ENCODE results near the gene LIN9. TPM values are rescaled to one million over a fixed set of nuclear protein-coding genes. Genes with fewer than 3 reads are reported as not detected.
"Not testable (repeated sequence)": the region's sequence is repeated elsewhere in the genome, so short reads cannot be mapped to it uniquely, and the experiment has no call there.

The LIN9 gene
- total RNA-seq, 1 donor from 2014 or later, result 6.8 TPM

GRCh38 chr1:226209307-226210059 is 99.5 kb downstream of the LIN9 start:
- no peaks in the 10 kb centered on the region for H3K4me1 ChIP-seq (ENCODE audit: control insufficient read depth in 3 of 3, insufficient read depth in 3 of 3, low read length in 3 of 3)
- no peak overlapping the region for H3K4me3 ChIP-seq (ENCODE audit: low read length in 3 of 3)
- H3K9ac ChIP-seq (ENCODE audit: low read depth in 1 of 3, low read length in 3 of 3), result no peak overlapping the region
- H3K9me3 ChIP-seq (ENCODE audit: control insufficient read depth in 3 of 3, low read length in 3 of 3), result no peaks in the 10 kb centered on the region
- no peak overlapping the region for H3K27ac ChIP-seq (ENCODE audit: low read depth, low read length)
- H3K27me3 ChIP-seq (ENCODE audit: control insufficient read depth in 3 of 3, insufficient read depth in 3 of 3, low read length in 3 of 3), result no peaks in the 10 kb centered on the region
- H3K36me3 ChIP-seq (ENCODE audit: control insufficient read depth in 3 of 3, insufficient read depth in 3 of 3, low read length in 3 of 3), result no peaks in the 10 kb centered on the region

- Histone ChIP-seq H3K4me3 (ENCODE audit: low read length in 3 of 3) (no peak overlapping the region), H3K36me3 (ENCODE audit: control insufficient read depth in 3 of 3, insufficient read depth in 3 of 3, low read length in 3 of 3) (no peaks in the 10 kb centered on the region), H3K9me3 (ENCODE audit: control insufficient read depth in 3 of 3, low read length in 3 of 3) (no peaks in the 10 kb centered on the region), H3K27ac (ENCODE audit: low read depth, low read length) (no peak overlapping the region), H3K9ac (ENCODE audit: low read depth in 1 of 3, low read length in 3 of 3) (no peak overlapping the region), H3K4me1 (ENCODE audit: control insufficient read depth in 3 of 3, insufficient read depth in 3 of 3, low read length in 3 of 3) (no peaks in the 10 kb centered on the region), H3K27me3 (ENCODE audit: control insufficient read depth in 3 of 3, insufficient read depth in 3 of 3, low read length in 3 of 3) (no peaks in the 10 kb centered on the region)
These were observed 101.9 kb downstream of the LIN9 start for GRCh38 chr1:226207048-226207447.

GRCh38 chr1:226204198-226204597 is 104.8 kb downstream of the LIN9 start:
- Histone ChIP-seq H3K27ac (ENCODE audit: low read depth, low read length) (no peak overlapping the region), H3K36me3 (ENCODE audit: control insufficient read depth in 3 of 3, insufficient read depth in 3 of 3, low read length in 3 of 3) (no peaks in the 10 kb centered on the region), H3K4me3 (ENCODE audit: low read length in 3 of 3) (no peak overlapping the region), H3K27me3 (ENCODE audit: control insufficient read depth in 3 of 3, insufficient read depth in 3 of 3, low read length in 3 of 3) (no peaks in the 10 kb centered on the region), H3K4me1 (ENCODE audit: control insufficient read depth in 3 of 3, insufficient read depth in 3 of 3, low read length in 3 of 3) (no peaks in the 10 kb centered on the region), H3K9me3 (ENCODE audit: control insufficient read depth in 3 of 3, low read length in 3 of 3) (no peaks in the 10 kb centered on the region), H3K9ac (ENCODE audit: low read depth in 1 of 3, low read length in 3 of 3) (no peak overlapping the region)

- H3K36me3 ChIP-seq (ENCODE audit: control insufficient read depth in 3 of 3, insufficient read depth in 3 of 3, low read length in 3 of 3), result no peaks in the 10 kb centered on the region
- H3K27me3 ChIP-seq (ENCODE audit: control insufficient read depth in 3 of 3, insufficient read depth in 3 of 3, low read length in 3 of 3), result no peaks in the 10 kb centered on the region
- H3K27ac ChIP-seq (ENCODE audit: low read depth, low read length), result no peak overlapping the region
These were observed 105.3 kb downstream of the LIN9 start for GRCh38 chr1:226203655-226204054.

GRCh38 chr1:226203240-226203639 is 105.7 kb downstream of the LIN9 start:
- Histone ChIP-seq H3K36me3 (ENCODE audit: control insufficient read depth in 3 of 3, insufficient read depth in 3 of 3, low read length in 3 of 3) (no peaks in the 10 kb centered on the region), H3K27me3 (ENCODE audit: control insufficient read depth in 3 of 3, insufficient read depth in 3 of 3, low read length in 3 of 3) (no peaks in the 10 kb centered on the region), H3K27ac (ENCODE audit: low read depth, low read length) (no peak overlapping the region), H3K4me3 (ENCODE audit: low read length in 3 of 3) (no peak overlapping the region), H3K9me3 (ENCODE audit: control insufficient read depth in 3 of 3, low read length in 3 of 3) (no peaks in the 10 kb centered on the region), H3K9ac (ENCODE audit: low read depth in 1 of 3, low read length in 3 of 3) (no peak overlapping the region), H3K4me1 (ENCODE audit: control insufficient read depth in 3 of 3, insufficient read depth in 3 of 3, low read length in 3 of 3) (no peaks in the 10 kb centered on the region)

More at GRCh38 chr1:226203655-226204054, 105.3 kb downstream of the LIN9 start:
- Histone ChIP-seq H3K4me3 (ENCODE audit: low read length in 3 of 3) (no peak overlapping the region), H3K9me3 (ENCODE audit: control insufficient read depth in 3 of 3, low read length in 3 of 3) (no peaks in the 10 kb centered on the region), H3K4me1 (ENCODE audit: control insufficient read depth in 3 of 3, insufficient read depth in 3 of 3, low read length in 3 of 3) (no peaks in the 10 kb centered on the region), H3K9ac (ENCODE audit: low read depth in 1 of 3, low read length in 3 of 3) (no peak overlapping the region)

- not testable (repeated sequence) for H3K27me3 ChIP-seq (ENCODE audit: control insufficient read depth in 3 of 3, insufficient read depth in 3 of 3, low read length in 3 of 3); H3K36me3 ChIP-seq (ENCODE audit: control insufficient read depth in 3 of 3, insufficient read depth in 3 of 3, low read length in 3 of 3)
These were observed 106.3 kb downstream of the LIN9 start for GRCh38 chr1:226202666-226203065.

GRCh38 chr1:226202246-226202645 is 106.7 kb downstream of the LIN9 start:
- Histone ChIP-seq H3K36me3 (ENCODE audit: control insufficient read depth in 3 of 3, insufficient read depth in 3 of 3, low read length in 3 of 3) (no peaks in the 10 kb centered on the region), H3K27me3 (ENCODE audit: control insufficient read depth in 3 of 3, insufficient read depth in 3 of 3, low read length in 3 of 3) (no peaks in the 10 kb centered on the region), H3K4me1 (ENCODE audit: control insufficient read depth in 3 of 3, insufficient read depth in 3 of 3, low read length in 3 of 3) (no peaks in the 10 kb centered on the region), H3K4me3 (ENCODE audit: low read length in 3 of 3) (no peak overlapping the region), H3K9ac (ENCODE audit: low read depth in 1 of 3, low read length in 3 of 3) (no peak overlapping the region), H3K27ac (ENCODE audit: low read depth, low read length) (no peak overlapping the region), H3K9me3 (ENCODE audit: control insufficient read depth in 3 of 3, low read length in 3 of 3) (no peaks in the 10 kb centered on the region)

More at GRCh38 chr1:226202666-226203065, 106.3 kb downstream of the LIN9 start:
- H3K27ac ChIP-seq (ENCODE audit: low read depth, low read length); H3K9ac ChIP-seq (ENCODE audit: low read depth in 1 of 3, low read length in 3 of 3); H3K4me3 ChIP-seq (ENCODE audit: low read length in 3 of 3); H3K4me1 ChIP-seq (ENCODE audit: control insufficient read depth in 3 of 3, insufficient read depth in 3 of 3, low read length in 3 of 3); H3K9me3 ChIP-seq (ENCODE audit: control insufficient read depth in 3 of 3, low read length in 3 of 3): not testable (repeated sequence)

GRCh38 chr1:226201029-226201593 is 107.9 kb downstream of the LIN9 start:
- Histone ChIP-seq H3K4me1 (ENCODE audit: control insufficient read depth in 3 of 3, insufficient read depth in 3 of 3, low read length in 3 of 3) (no peaks in the 10 kb centered on the region), H3K4me3 (ENCODE audit: low read length in 3 of 3) (no peak overlapping the region), H3K27me3 (ENCODE audit: control insufficient read depth in 3 of 3, insufficient read depth in 3 of 3, low read length in 3 of 3) (no peaks in the 10 kb centered on the region), H3K9ac (ENCODE audit: low read depth in 1 of 3, low read length in 3 of 3) (no peak overlapping the region), H3K36me3 (ENCODE audit: control insufficient read depth in 3 of 3, insufficient read depth in 3 of 3, low read length in 3 of 3) (no peaks in the 10 kb centered on the region), H3K9me3 (ENCODE audit: control insufficient read depth in 3 of 3, low read length in 3 of 3) (no peaks in the 10 kb centered on the region), H3K27ac (ENCODE audit: low read depth, low read length) (no peak overlapping the region)

- H3K4me3 ChIP-seq (ENCODE audit: low read length in 3 of 3), result no peak overlapping the region
- H3K9ac ChIP-seq (ENCODE audit: low read depth in 1 of 3, low read length in 3 of 3), result no peak overlapping the region
- no peaks in the 10 kb centered on the region for H3K36me3 ChIP-seq (ENCODE audit: control insufficient read depth in 3 of 3, insufficient read depth in 3 of 3, low read length in 3 of 3)
- H3K27ac ChIP-seq (ENCODE audit: low read depth, low read length), result no peak overlapping the region
- H3K9me3 ChIP-seq (ENCODE audit: control insufficient read depth in 3 of 3, low read length in 3 of 3), result no peaks in the 10 kb centered on the region
- peaks cover 0 to 2% (median 0%) of the 10 kb centered on the region in 3 donors for H3K27me3 ChIP-seq (ENCODE audit: control insufficient read depth in 3 of 3, insufficient read depth in 3 of 3, low read length in 3 of 3)
- H3K4me1 ChIP-seq (ENCODE audit: control insufficient read depth in 3 of 3, insufficient read depth in 3 of 3, low read length in 3 of 3), result no peaks in the 10 kb centered on the region
These were observed 109.0 kb downstream of the LIN9 start for GRCh38 chr1:226199971-226200370.

GRCh38 chr1:226195144-226195543 is 113.8 kb downstream of the LIN9 start:
- no peaks in the 10 kb centered on the region for H3K36me3 ChIP-seq (ENCODE audit: control insufficient read depth in 3 of 3, insufficient read depth in 3 of 3, low read length in 3 of 3)
- H3K4me1 ChIP-seq (ENCODE audit: control insufficient read depth in 3 of 3, insufficient read depth in 3 of 3, low read length in 3 of 3), result no peaks in the 10 kb centered on the region
- H3K9ac ChIP-seq (ENCODE audit: low read depth in 1 of 3, low read length in 3 of 3), result no peak overlapping the region
- H3K27me3 ChIP-seq (ENCODE audit: control insufficient read depth in 3 of 3, insufficient read depth in 3 of 3, low read length in 3 of 3), result peaks cover 0 to 3% (median 0%) of the 10 kb centered on the region in 3 donors
- no peak overlapping the region for H3K4me3 ChIP-seq (ENCODE audit: low read length in 3 of 3)
- no peaks in the 10 kb centered on the region for H3K9me3 ChIP-seq (ENCODE audit: control insufficient read depth in 3 of 3, low read length in 3 of 3)
- no peak overlapping the region for H3K27ac ChIP-seq (ENCODE audit: low read depth, low read length)
